Activated naive CD4-positive, alpha-beta T cell treated with anti-CD3 and anti-CD28 coated beads for 36 hours (primary cell): Measurements from ENCODE around the gene GAB2. TPM values are rescaled to one million over a fixed set of nuclear protein-coding genes. Genes with fewer than 3 reads are reported as not detected.

Experiments
- CTCF ChIA-PET: fragments of 350-600 bp; sonication (Branson Sonifier 250); formaldehyde crosslinking; loops from one replicate; lab custom pipeline; 2021; ENCODE audit warnings: antibody characterized with exemption; lab: Charles Lee
- DNase-seq: peaks from one replicate; pipeline ENCODE4 v3.0.0-alpha.2; 2020
- H3K27ac Mint-ChIP-seq: one replicate; pipeline ENCODE4 v1.8.0; 2021; ENCODE audit warnings: mild to moderate bottlenecking, mixed read lengths
- H3K27me3 Mint-ChIP-seq: one replicate; pipeline ENCODE4 v1.8.0; 2021; ENCODE audit warnings: low read depth, mixed read lengths
- H3K36me3 Mint-ChIP-seq: one replicate; pipeline ENCODE4 v1.8.0; 2021; ENCODE audit warnings: low read depth, mixed read lengths
- H3K4me1 Mint-ChIP-seq: one replicate; pipeline ENCODE4 v1.8.0; 2021; ENCODE audit warnings: low read depth, mixed read lengths
- H3K4me3 Mint-ChIP-seq: one replicate; pipeline ENCODE4 v1.8.0; 2021; ENCODE audit warnings: mild to moderate bottlenecking, moderate library complexity, mixed read lengths
- H3K9me3 Mint-ChIP-seq: one replicate; pipeline ENCODE4 v1.8.0; 2021; ENCODE audit warnings: mixed read lengths
- intact Hi-C: fragments of 100-400 bp; cut with micrococcal nuclease; formaldehyde crosslinking; loops from one replicate; pipeline ENCODE4 v1.15.1; 2023
- total RNA-seq, 2 experiments: library from RNA; stranded (reverse); gene quantifications; one replicate each; pipeline ENCODE4 v1.2.3, GENCODE V29; 2021

GAB2 gene
- total RNA-seq, 2 experiments from 2014 or later = 1.6 to 2.7 TPM

DNA sequence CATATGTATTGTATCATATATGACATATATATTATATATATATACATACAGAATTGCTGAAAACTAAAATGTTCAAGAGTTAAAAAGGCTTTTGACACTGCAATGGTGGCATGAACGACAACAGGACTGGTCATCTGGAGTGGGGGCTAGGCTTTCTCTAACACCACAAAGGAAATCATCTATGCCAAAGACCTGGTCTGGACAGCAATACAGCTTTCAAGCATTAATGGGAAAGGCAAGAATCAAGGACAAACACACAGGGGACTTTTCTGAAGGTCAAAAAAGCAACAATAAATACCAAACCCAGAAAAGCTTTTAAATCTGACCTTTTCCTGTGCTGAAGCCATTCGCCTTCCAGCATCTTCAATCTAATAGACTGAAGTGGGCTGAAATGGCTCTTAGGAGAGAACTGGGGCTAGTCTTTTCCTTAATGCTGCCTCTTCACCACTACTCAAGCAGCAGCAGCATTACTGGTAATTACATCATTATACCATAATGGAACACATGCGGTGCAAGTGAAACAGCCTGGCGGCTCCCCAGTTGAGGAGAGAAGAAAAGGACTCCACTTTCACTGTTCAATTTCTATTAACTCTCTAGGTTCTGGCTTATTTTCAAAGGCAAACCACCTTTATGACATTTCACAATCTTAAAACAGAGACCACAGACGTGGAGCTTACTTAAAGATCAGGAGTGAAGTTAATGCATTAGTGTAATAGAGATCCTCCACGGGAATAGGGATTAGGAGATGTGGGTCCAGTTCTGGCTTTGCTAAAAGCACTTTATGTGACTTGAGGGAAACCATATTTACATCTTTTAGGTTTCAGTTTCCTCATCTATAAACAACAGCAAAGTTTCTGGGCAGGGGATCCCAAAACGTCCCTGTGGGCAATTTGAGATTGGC, 63.0 kb downstream of the GAB2 start:
- Mint-ChIP-seq H3K4me3 (no peak overlapping the region), H3K4me1 (peaks cover 10% of the 10 kb centered on the region), H3K27ac (no peak overlapping the region), H3K27me3 (no peaks in the 10 kb centered on the region), H3K9me3 (peaks cover 3% of the 10 kb centered on the region), H3K36me3 (no peaks in the 10 kb centered on the region)
- DNase-seq = no peak
- CTCF ChIA-PET = interaction anchor here (0.9 kb wide), 1 partner anchor 64 kb away, joined by 3 read pairs; no protein-coding TSS in a partner anchor
- intact Hi-C loops = no loop called here

DNA sequence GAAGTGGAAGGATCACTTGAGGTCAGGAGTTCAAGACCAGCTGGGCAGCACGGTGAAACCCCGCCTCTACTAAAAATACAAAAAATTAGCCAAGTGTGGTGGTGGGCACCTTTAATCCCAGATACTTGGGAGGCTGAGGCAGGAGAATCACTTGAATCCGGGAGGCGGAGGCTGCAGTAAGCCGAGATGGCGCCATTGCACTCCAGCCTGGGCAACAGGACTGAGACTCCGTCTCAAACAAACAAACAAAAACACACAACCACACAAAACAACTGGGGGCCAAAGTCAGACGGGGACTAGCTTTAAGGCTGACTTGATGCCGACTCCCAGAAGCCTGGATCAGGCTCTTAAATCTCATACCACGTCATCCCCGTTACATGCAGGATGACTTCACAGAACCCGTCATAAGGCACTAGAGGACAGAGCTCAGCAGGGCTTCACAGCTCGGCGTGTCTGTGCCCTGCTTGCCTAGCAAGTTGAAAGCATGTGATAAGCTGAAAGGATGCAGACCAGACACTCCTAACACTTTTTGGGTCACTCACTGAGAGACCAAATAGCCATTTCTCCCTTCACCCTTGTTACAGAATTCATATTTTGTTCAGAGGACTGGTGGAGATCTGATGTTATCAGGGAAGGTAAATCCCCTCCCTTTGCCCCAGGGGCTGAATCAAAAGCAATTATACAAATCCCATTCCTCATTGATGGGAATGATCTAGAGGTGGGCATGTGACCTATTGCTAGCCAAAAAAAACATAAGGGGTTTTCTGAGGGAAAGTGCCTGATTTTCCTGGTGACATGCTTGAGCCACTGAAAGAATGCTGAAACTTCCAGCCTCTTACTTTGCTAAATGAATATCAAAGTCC, 65.4 kb downstream of the GAB2 start:
- peaks cover 10% of the 10 kb centered on the region for H3K4me1 Mint-ChIP-seq
- CTCF ChIA-PET = interaction anchor here (1.2 kb wide), 1 partner anchor 17 kb away, joined by 3 read pairs; no protein-coding TSS in a partner anchor
- H3K4me3 Mint-ChIP-seq = no peak overlapping the region
- no peak overlapping the region for H3K27ac Mint-ChIP-seq
- DNase-seq = no peak
- no peaks in the 10 kb centered on the region for H3K27me3 Mint-ChIP-seq
- intact Hi-C loops = no loop called here
- no peaks in the 10 kb centered on the region for H3K9me3 Mint-ChIP-seq
- no peaks in the 10 kb centered on the region for H3K36me3 Mint-ChIP-seq

GRCh38 chr11:78351193-78351592, 66.4 kb downstream of the GAB2 start:
- Mint-ChIP-seq H3K9me3 (no peaks in the 10 kb centered on the region), H3K4me1 (peaks cover 10% of the 10 kb centered on the region), H3K4me3 (no peak overlapping the region), H3K27me3 (no peaks in the 10 kb centered on the region), H3K36me3 (no peaks in the 10 kb centered on the region), H3K27ac (no peak overlapping the region)
- CTCF ChIA-PET = no interaction called here
- intact Hi-C loops = no loop called here
- no peak for DNase-seq

DNA sequence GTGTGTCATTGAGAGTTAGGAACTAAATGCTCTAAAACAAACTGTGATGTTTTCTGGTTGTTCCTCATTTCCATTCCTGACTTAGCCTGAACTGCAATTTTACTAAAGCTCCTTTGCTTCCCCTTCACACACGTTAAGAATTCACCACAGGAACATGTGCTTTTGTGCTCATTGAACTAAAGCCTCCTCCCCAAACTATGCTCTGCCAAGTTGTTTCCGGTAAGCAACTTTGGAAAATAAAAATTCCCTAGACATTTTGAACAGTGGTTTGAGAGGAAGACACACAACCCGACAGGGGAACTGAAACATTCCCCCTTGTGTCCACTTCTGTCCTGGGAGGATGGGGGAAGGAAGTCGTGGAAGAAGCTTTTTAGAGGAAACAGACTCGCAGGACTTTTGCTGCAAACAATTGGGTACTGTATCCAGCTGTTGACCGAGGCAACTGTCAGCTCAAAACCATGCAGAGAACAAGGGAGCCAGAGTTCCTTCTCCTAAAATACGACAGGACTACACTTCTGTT, 66.9 kb downstream of the GAB2 start:
- DNase-seq = no peak
- no peak overlapping the region for H3K4me3 Mint-ChIP-seq
- intact Hi-C loops = no loop called here
- H3K4me1 Mint-ChIP-seq = peaks cover 10% of the 10 kb centered on the region
- CTCF ChIA-PET = interaction anchor here (0.6 kb wide), 1 partner anchor 81 kb away, joined by 3 read pairs; no protein-coding TSS in a partner anchor
- no peaks in the 10 kb centered on the region for H3K9me3 Mint-ChIP-seq
- H3K36me3 Mint-ChIP-seq = no peaks in the 10 kb centered on the region
- no peak overlapping the region for H3K27ac Mint-ChIP-seq
- H3K27me3 Mint-ChIP-seq = no peaks in the 10 kb centered on the region

- CTCF ChIA-PET = interaction anchor here (0.6 kb wide), 1 partner anchor 81 kb away, joined by 3 read pairs; no protein-coding TSS in a partner anchor
- no peak for DNase-seq
These were observed 67.5 kb downstream of the GAB2 start for GRCh38 chr11:78350091-78350645.

DNA sequence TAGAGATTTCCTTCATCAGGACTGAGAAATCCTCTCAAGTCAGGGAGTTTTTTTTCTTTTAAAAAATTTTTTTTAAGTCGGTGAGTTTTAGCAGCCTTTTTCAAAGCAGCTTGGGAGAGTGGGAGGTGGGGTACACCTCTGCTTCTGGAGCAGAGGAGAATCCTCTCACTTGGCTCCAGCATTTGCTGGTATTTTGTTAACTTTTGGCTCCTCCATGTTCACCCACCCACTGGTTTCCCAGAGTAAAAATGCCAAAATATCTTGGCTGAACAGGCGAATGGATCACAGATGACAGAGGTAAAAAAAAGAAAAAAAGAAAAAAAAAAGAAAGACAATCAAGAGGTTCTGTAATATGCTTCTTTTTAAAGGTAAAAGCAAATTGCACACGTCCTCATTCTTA, 68.0 kb downstream of the GAB2 start:
- CTCF ChIA-PET = no interaction called here
- Mint-ChIP-seq H3K9me3 (no peaks in the 10 kb centered on the region), H3K4me3 (no peak overlapping the region), H3K36me3 (no peaks in the 10 kb centered on the region), H3K27me3 (peaks cover 5% of the 10 kb centered on the region), H3K27ac (no peak overlapping the region), H3K4me1 (peaks cover 10% of the 10 kb centered on the region)
- intact Hi-C loops = no loop called here
- DNase-seq = no peak

More at GRCh38 chr11:78350091-78350645, 67.5 kb downstream of the GAB2 start:
- Mint-ChIP-seq H3K36me3 (no peaks in the 10 kb centered on the region), H3K27me3 (peaks cover 3% of the 10 kb centered on the region), H3K27ac (no peak overlapping the region), H3K9me3 (no peaks in the 10 kb centered on the region), H3K4me1 (peaks cover 10% of the 10 kb centered on the region), H3K4me3 (no peak overlapping the region)
- intact Hi-C loops = no loop called here

- Mint-ChIP-seq H3K27ac (no peak overlapping the region), H3K36me3 (no peaks in the 10 kb centered on the region), H3K4me3 (no peak overlapping the region), H3K4me1 (peaks cover 10% of the 10 kb centered on the region), H3K9me3 (no peaks in the 10 kb centered on the region), H3K27me3 (peaks cover 5% of the 10 kb centered on the region)
- intact Hi-C loops = no loop called here
- CTCF ChIA-PET = no interaction called here
- DNase-seq = no peak
These were observed 68.5 kb downstream of the GAB2 start for GRCh38 chr11:78349114-78349513.

- Mint-ChIP-seq H3K4me3 (no peak overlapping the region), H3K36me3 (no peaks in the 10 kb centered on the region), H3K9me3 (no peaks in the 10 kb centered on the region), H3K4me1 (peaks cover 10% of the 10 kb centered on the region), H3K27ac (no peak overlapping the region), H3K27me3 (peaks cover 5% of the 10 kb centered on the region)
- no peak for DNase-seq
- intact Hi-C loops = no loop called here
- CTCF ChIA-PET = no interaction called here
These were observed 69.7 kb downstream of the GAB2 start for GRCh38 chr11:78347956-78348355.

- H3K9me3 Mint-ChIP-seq = no peaks in the 10 kb centered on the region
- intact Hi-C loops = no loop called here
- H3K27ac Mint-ChIP-seq = no peak overlapping the region
- no peak overlapping the region for H3K4me3 Mint-ChIP-seq
- H3K27me3 Mint-ChIP-seq = peaks cover 5% of the 10 kb centered on the region
- DNase-seq = no peak
- CTCF ChIA-PET = interaction anchor here (0.6 kb wide), 1 partner anchor 231 kb away, joined by 3 read pairs; no protein-coding TSS in a partner anchor
- no peaks in the 10 kb centered on the region for H3K36me3 Mint-ChIP-seq
- H3K4me1 Mint-ChIP-seq = peaks cover 10% of the 10 kb centered on the region
These were observed 70.8 kb downstream of the GAB2 start for GRCh38 chr11:78346799-78347198.

DNA sequence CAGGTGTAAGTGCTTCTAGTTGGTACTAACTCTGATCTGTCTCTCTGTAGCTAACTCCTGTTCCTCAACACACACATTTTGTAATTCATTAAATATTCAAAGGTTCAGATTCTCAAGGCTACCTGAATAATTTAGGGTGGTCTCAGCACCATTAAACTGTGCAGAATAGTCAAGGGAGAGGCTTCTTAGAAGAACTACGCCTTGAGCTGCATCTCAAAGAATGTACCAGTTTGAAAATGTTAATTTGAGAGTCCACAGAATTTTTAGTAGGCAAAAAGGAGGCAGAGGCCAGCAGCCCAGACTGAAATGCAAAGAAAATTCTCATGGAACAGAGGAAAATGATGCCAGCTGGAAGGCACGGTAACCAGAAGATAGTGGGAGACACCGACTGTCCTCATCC, 72.2 kb downstream of the GAB2 start:
- no peak for DNase-seq
- intact Hi-C loops = no loop called here
- Mint-ChIP-seq H3K27ac (no peak overlapping the region), H3K27me3 (peaks cover 5% of the 10 kb centered on the region), H3K4me3 (no peak overlapping the region), H3K36me3 (no peaks in the 10 kb centered on the region), H3K4me1 (peaks cover 5% of the 10 kb centered on the region), H3K9me3 (no peaks in the 10 kb centered on the region)
- CTCF ChIA-PET = no interaction called here

GRCh38 chr11:78344676-78345075, 72.9 kb downstream of the GAB2 start:
- Mint-ChIP-seq H3K4me1 (no peaks in the 10 kb centered on the region), H3K27ac (no peak overlapping the region), H3K9me3 (no peaks in the 10 kb centered on the region), H3K36me3 (no peaks in the 10 kb centered on the region), H3K27me3 (peaks cover 5% of the 10 kb centered on the region), H3K4me3 (no peak overlapping the region)
- CTCF ChIA-PET = no interaction called here
- no peak for DNase-seq
- intact Hi-C loops = no loop called here

- Mint-ChIP-seq H3K27me3 (peaks cover 5% of the 10 kb centered on the region), H3K4me3 (no peak overlapping the region), H3K9me3 (no peaks in the 10 kb centered on the region), H3K4me1 (peaks cover 2% of the 10 kb centered on the region), H3K27ac (no peak overlapping the region), H3K36me3 (no peaks in the 10 kb centered on the region)
- CTCF ChIA-PET = no interaction called here
- intact Hi-C loops = no loop called here
- no peak for DNase-seq
These were observed 73.5 kb downstream of the GAB2 start for GRCh38 chr11:78344094-78344493.
